K562 treated with DMSO at 1 percent for 24 hours (cell line): ENCODE data around the gene MYOD1. TPM values are rescaled to one million over a fixed set of nuclear protein-coding genes. Genes with fewer than 3 reads are reported as not detected.

Experiments used
- total RNA-seq: library from RNA; unstranded; fragments of 300-600 nt; gene quantifications from 2 replicates; pipeline ENCODE4 v1.2.3, GENCODE V29; 2022; ENCODE audit warnings: low read depth; ENCODE audit not compliant: insufficient read depth

MYOD1 gene
- total RNA-seq: not detected in 2 replicates

DNA sequence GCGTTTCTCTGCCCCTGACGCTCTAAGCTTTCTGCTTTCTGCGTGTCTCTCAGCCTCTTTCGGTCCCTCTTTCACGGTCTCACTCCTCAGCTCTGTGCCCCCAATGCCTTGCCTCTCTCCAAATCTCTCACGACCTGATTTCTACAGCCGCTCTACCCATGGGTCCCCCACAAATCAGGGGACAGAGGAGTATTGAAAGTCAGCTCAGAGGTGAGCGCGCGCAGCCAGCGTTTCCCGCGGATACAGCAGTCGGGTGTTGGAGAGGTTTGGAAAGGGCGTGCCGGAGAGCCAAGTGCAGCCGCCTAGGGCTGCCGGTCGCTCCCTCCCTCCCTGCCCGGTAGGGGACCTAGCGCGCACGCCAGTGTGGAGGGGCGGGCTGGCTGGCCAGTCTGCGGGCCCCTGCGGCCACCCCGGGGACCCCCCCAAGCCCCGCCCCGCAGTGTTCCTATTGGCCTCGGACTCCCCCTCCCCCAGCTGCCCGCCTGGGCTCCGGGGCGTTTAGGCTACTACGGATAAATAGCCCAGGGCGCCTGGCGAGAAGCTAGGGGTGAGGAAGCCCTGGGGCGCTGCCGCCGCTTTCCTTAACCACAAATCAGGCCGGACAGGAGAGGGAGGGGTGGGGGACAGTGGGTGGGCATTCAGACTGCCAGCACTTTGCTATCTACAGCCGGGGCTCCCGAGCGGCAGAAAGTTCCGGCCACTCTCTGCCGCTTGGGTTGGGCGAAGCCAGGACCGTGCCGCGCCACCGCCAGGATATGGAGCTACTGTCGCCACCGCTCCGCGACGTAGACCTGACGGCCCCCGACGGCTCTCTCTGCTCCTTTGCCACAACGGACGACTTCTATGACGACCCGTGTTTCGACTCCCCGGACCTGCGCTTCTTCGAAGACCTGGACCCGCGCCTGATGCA, at the start of gene MYOD1:
MYOD1 (plus strand) TSS at position 544 of the 910 bp plus-strand sequence; CDS start at position 756, 212 bp downstream.

DNA sequence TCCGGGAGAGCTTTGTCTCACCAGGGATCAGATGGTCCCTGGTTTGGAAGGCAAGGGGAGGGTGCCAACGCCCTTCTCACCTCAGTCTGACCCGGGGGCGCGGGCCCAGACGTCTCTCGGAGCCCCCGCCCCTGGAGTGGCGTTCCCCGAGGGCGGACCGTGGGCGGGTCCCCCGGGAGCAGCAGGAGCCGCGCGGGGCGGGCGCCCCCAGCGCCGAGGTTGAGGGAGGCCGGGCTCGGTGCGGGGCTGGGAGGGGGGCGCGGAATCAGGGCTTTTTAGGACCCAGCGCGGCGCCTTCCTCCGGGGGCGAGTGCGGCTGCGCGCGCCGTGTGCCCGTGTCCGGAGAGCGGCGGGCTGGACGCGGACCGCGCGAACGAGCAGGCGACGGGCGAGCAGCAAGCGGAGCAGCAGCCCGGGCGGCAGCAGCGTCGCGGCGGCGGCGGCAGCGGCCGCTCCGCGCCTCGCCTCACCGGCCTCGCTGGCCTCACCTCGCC, 15.1 kb downstream of the MYOD1 start, which contains the start of gene KCNC1:
KCNC1 (plus strand) TSS at position 364 of the 494 bp plus-strand sequence. CDS start 1,222 bp downstream, outside the sequence.

Other genes with a start within 250 kb of the MYOD1 start
- gene ABCC8, start 242.7 kb upstream of the MYOD1 start, total RNA-seq: 0.32 TPM in 1 of 2 replicates, not detected in the other
- gene USH1C, start 175.2 kb upstream of the MYOD1 start, total RNA-seq: not detected in 2 replicates
- not detected in 2 replicates for gene OTOG, start 172.3 kb upstream of the MYOD1 start, total RNA-seq
- not detected in 2 replicates for gene KCNC1, start 15.2 kb downstream of the MYOD1 start, total RNA-seq